Activated naive CD8-positive, alpha-beta T cell (primary cell): Measurements from ENCODE around the gene PCDHB5.
"Not testable (repeated sequence)": the region's sequence is repeated elsewhere in the genome, so short reads cannot be mapped to it uniquely, and the experiment has no call there.

ENCODE experiments used
- H3K27ac Mint-ChIP-seq: one replicate; pipeline ENCODE4 v1.8.0; 2021; ENCODE audit warnings: mixed read lengths
- H3K27me3 Mint-ChIP-seq: one replicate; pipeline ENCODE4 v1.8.0; 2021; ENCODE audit warnings: mixed read lengths
- H3K36me3 Mint-ChIP-seq: one replicate; pipeline ENCODE4 v1.8.0; 2021; ENCODE audit warnings: mixed read lengths
- H3K4me1 Mint-ChIP-seq: one replicate; pipeline ENCODE4 v1.8.0; 2021; ENCODE audit warnings: low read depth, mixed read lengths
- H3K4me3 Mint-ChIP-seq: one replicate; pipeline ENCODE4 v1.8.0; 2021; ENCODE audit warnings: mild to moderate bottlenecking, mixed read lengths
- H3K9me3 Mint-ChIP-seq: one replicate; pipeline ENCODE4 v1.8.0; 2021; ENCODE audit warnings: low read depth, mixed read lengths

Gene PCDHB5

GRCh38 chr5:141135030-141135717, at the start of gene PCDHB5:
TSS of gene PCDHB5 (plus strand) at chr5:141135206. CDS start at chr5:141135435, 229 bp downstream.
- no peak within 1 kb of the TSS for H3K27ac Mint-ChIP-seq
- peak within 1 kb of the TSS; percentile 67 for H3K4me3 Mint-ChIP-seq
- H3K36me3 Mint-ChIP-seq = peaks cover 3% of the 10 kb centered on the region
- peaks cover 20% of the 10 kb centered on the region for H3K9me3 Mint-ChIP-seq
- H3K4me1 Mint-ChIP-seq = peaks cover 4% of the 10 kb centered on the region
- H3K27me3 Mint-ChIP-seq = peaks cover 25% of the 10 kb centered on the region

GRCh38 chr5:141094481-141095262, 40.3 kb upstream of the PCDHB5 start, which contains the start of gene PCDHB2:
TSS of gene PCDHB2 (plus strand) at chr5:141094615. CDS start at chr5:141094791, 176 bp downstream.
- H3K4me1 Mint-ChIP-seq = no peaks in the 10 kb centered on the region
- no peak within 1 kb of the TSS for H3K27ac Mint-ChIP-seq
- peaks cover 6% of the 10 kb centered on the region for H3K36me3 Mint-ChIP-seq
- peaks cover 17% of the 10 kb centered on the region for H3K9me3 Mint-ChIP-seq
- H3K27me3 Mint-ChIP-seq = peaks cover 36% of the 10 kb centered on the region
- no peak within 1 kb of the TSS for H3K4me3 Mint-ChIP-seq

GRCh38 chr5:141095263-141095641, 39.8 kb upstream of the PCDHB5 start:
- H3K4me1 Mint-ChIP-seq = peaks cover 1% of the 10 kb centered on the region
- H3K4me3 Mint-ChIP-seq = no peak overlapping the region
- peaks cover 17% of the 10 kb centered on the region for H3K9me3 Mint-ChIP-seq
- peaks cover 11% of the 10 kb centered on the region for H3K36me3 Mint-ChIP-seq
- no peak overlapping the region for H3K27ac Mint-ChIP-seq
- H3K27me3 Mint-ChIP-seq = peaks cover 42% of the 10 kb centered on the region

GRCh38 chr5:141096181-141096580, 38.8 kb upstream of the PCDHB5 start:
- not testable (repeated sequence) for H3K4me3 Mint-ChIP-seq, H3K27ac Mint-ChIP-seq, H3K4me1 Mint-ChIP-seq
- H3K36me3 Mint-ChIP-seq = peaks cover 13% of the 10 kb centered on the region
- peaks cover 22% of the 10 kb centered on the region for H3K9me3 Mint-ChIP-seq
- H3K27me3 Mint-ChIP-seq = peaks cover 47% of the 10 kb centered on the region

- H3K9me3 Mint-ChIP-seq = peaks cover 25% of the 10 kb centered on the region
- H3K36me3 Mint-ChIP-seq = peaks cover 13% of the 10 kb centered on the region
- not testable (repeated sequence) for H3K4me1 Mint-ChIP-seq, H3K4me3 Mint-ChIP-seq, H3K27ac Mint-ChIP-seq
- peaks cover 51% of the 10 kb centered on the region for H3K27me3 Mint-ChIP-seq
Observed at GRCh38 chr5:141096586-141096985, 38.4 kb upstream of the PCDHB5 start.

GRCh38 chr5:141100243-141100805, 34.7 kb upstream of the PCDHB5 start, which contains the start of gene PCDHB3:
TSS of gene PCDHB3 (plus strand) at chr5:141100473. CDS start at chr5:141100650, 177 bp downstream.
- H3K4me3 Mint-ChIP-seq = no peak within 1 kb of the TSS
- H3K36me3 Mint-ChIP-seq = peaks cover 10% of the 10 kb centered on the region
- H3K9me3 Mint-ChIP-seq = peaks cover 15% of the 10 kb centered on the region
- peaks cover 43% of the 10 kb centered on the region for H3K27me3 Mint-ChIP-seq
- peaks cover 1% of the 10 kb centered on the region for H3K4me1 Mint-ChIP-seq
- no peak within 1 kb of the TSS for H3K27ac Mint-ChIP-seq

GRCh38 chr5:141101059-141101458, 33.9 kb upstream of the PCDHB5 start:
- H3K36me3 Mint-ChIP-seq = peaks cover 10% of the 10 kb centered on the region
- H3K27me3 Mint-ChIP-seq = peaks cover 42% of the 10 kb centered on the region
- H3K27ac Mint-ChIP-seq = no peak overlapping the region
- H3K4me3 Mint-ChIP-seq = no peak overlapping the region
- peaks cover 15% of the 10 kb centered on the region for H3K9me3 Mint-ChIP-seq
- peaks cover 1% of the 10 kb centered on the region for H3K4me1 Mint-ChIP-seq

- peaks cover 40% of the 10 kb centered on the region for H3K27me3 Mint-ChIP-seq
- not testable (repeated sequence) for H3K36me3 Mint-ChIP-seq, H3K4me1 Mint-ChIP-seq, H3K27ac Mint-ChIP-seq, H3K4me3 Mint-ChIP-seq
- H3K9me3 Mint-ChIP-seq = peaks cover 15% of the 10 kb centered on the region
Observed at GRCh38 chr5:141102070-141102469, 32.9 kb upstream of the PCDHB5 start.

GRCh38 chr5:141102471-141102870, 32.5 kb upstream of the PCDHB5 start:
- not testable (repeated sequence) for H3K4me1 Mint-ChIP-seq, H3K4me3 Mint-ChIP-seq, H3K27ac Mint-ChIP-seq, H3K36me3 Mint-ChIP-seq
- Mint-ChIP-seq H3K27me3 (peaks cover 38% of the 10 kb centered on the region), H3K9me3 (peaks cover 15% of the 10 kb centered on the region)

GRCh38 chr5:141105350-141105749, 29.7 kb upstream of the PCDHB5 start:
- no peaks in the 10 kb centered on the region for H3K4me1 Mint-ChIP-seq
- peaks cover 27% of the 10 kb centered on the region for H3K27me3 Mint-ChIP-seq
- no peak overlapping the region for H3K27ac Mint-ChIP-seq
- H3K9me3 Mint-ChIP-seq = peaks cover 11% of the 10 kb centered on the region
- H3K36me3 Mint-ChIP-seq = peaks cover 1% of the 10 kb centered on the region
- H3K4me3 Mint-ChIP-seq = no peak overlapping the region

- H3K36me3 Mint-ChIP-seq = peaks cover 14% of the 10 kb centered on the region
- H3K27me3 Mint-ChIP-seq = peaks cover 23% of the 10 kb centered on the region
Observed at GRCh38 chr5:141119250-141119649, 15.8 kb upstream of the PCDHB5 start.

GRCh38 chr5:141121563-141121962, 13.4 kb upstream of the PCDHB5 start, which contains the start of gene PCDHB4:
TSS of gene PCDHB4 (plus strand) at chr5:141121818. CDS start at chr5:141121999, 181 bp downstream.
- Mint-ChIP-seq H3K4me1 (no peaks in the 10 kb centered on the region), H3K9me3 (peaks cover 17% of the 10 kb centered on the region), H3K27ac (no peak within 1 kb of the TSS), H3K27me3 (peaks cover 21% of the 10 kb centered on the region), H3K4me3 (no peak within 1 kb of the TSS), H3K36me3 (peaks cover 10% of the 10 kb centered on the region)

More at GRCh38 chr5:141119250-141119649, 15.8 kb upstream of the PCDHB5 start:
- Mint-ChIP-seq H3K4me1 (no peaks in the 10 kb centered on the region), H3K27ac (no peak overlapping the region), H3K4me3 (no peak overlapping the region), H3K9me3 (peaks cover 34% of the 10 kb centered on the region)

GRCh38 chr5:141121985-141122384, 13.0 kb upstream of the PCDHB5 start:
- no peak overlapping the region for H3K27ac Mint-ChIP-seq
- H3K4me1 Mint-ChIP-seq = no peaks in the 10 kb centered on the region
- H3K36me3 Mint-ChIP-seq = peaks cover 7% of the 10 kb centered on the region
- no peak overlapping the region for H3K4me3 Mint-ChIP-seq
- peaks cover 21% of the 10 kb centered on the region for H3K27me3 Mint-ChIP-seq
- peaks cover 14% of the 10 kb centered on the region for H3K9me3 Mint-ChIP-seq

GRCh38 chr5:141123396-141124135, 11.4 kb upstream of the PCDHB5 start:
- not testable (repeated sequence) for H3K4me3 Mint-ChIP-seq, H3K4me1 Mint-ChIP-seq, H3K36me3 Mint-ChIP-seq, H3K27ac Mint-ChIP-seq
- Mint-ChIP-seq H3K9me3 (peaks cover 14% of the 10 kb centered on the region), H3K27me3 (peaks cover 19% of the 10 kb centered on the region)
